Body of pancreas (tissue), 4 donors: ENCODE results near the gene TMA7B. TPM values are rescaled to one million over a fixed set of nuclear protein-coding genes. Genes with fewer than 3 reads are reported as not detected.

Experiments
- ATAC-seq: fragments of 150-250 bp; one replicate; pipeline ENCODE4 v1.9.1; 2016
- DNase-seq, 4 donors: peaks; one replicate each; pipeline ENCODE4 v3.0.0-alpha.2; 2019
- H3K27ac ChIP-seq, 4 donors: fragments of 200-600 bp; sonication (generic); 1 replicate in 3 of 4; 2 replicates in 1 of 4; pipeline versions ENCODE4 v1.5.1 to v1.6.1; 2016 to 2019; ENCODE audit warnings: mild to moderate bottlenecking in 1 of 4, mixed read lengths in 1 of 4, moderate library complexity in 1 of 4
- H3K27me3 ChIP-seq, 2 donors: fragments of 200-600 bp; sonication (generic); one replicate each; pipeline ENCODE4 v1.6.0; 2016; ENCODE audit warnings: mild to moderate bottlenecking in 1 of 2
- H3K36me3 ChIP-seq, 2 donors: fragments of 200-600 bp; sonication (generic); replicated peaks in 1 of 2; 2 replicates each; pipeline ENCODE4 v1.5.1; 2016; ENCODE audit warnings: low read depth in 2 of 2; ENCODE audit not compliant: insufficient read depth in 1 of 2
- H3K4me1 ChIP-seq: fragments of 200-600 bp; sonication (generic); one replicate; pipeline ENCODE4 v1.6.0; 2016
- H3K4me3 ChIP-seq, 2 donors: fragments of 200-600 bp; sonication (generic); 1 replicate in 1 of 2; 2 replicates in 1 of 2; pipeline ENCODE4 v1.5.1; 2016 to 2019
- H3K9me3 ChIP-seq, 3 donors: fragments of 200-600 bp; sonication (generic); 1 replicate in 2 of 3; 2 replicates in 1 of 3; pipeline ENCODE4 v1.5.1; 2016
- POLR2A ChIP-seq, 3 donors: fragments of 450-650 bp; IDR thresholded peaks; one replicate each; pipeline ENCODE4 v1.6.1; 2016; ENCODE audit warnings: antibody characterized with exemption in 3 of 3, mild to moderate bottlenecking in 2 of 3
- WGBS, 2 donors: methylation state at CpG; one replicate each; pipeline ENCODE4 v1.1.5; 2017; 5-methylcytosine and 5-hydroxymethylcytosine counted together
- intact Hi-C: fragments of 100-400 bp; cut with DNase I; formaldehyde crosslinking; loops from one replicate; pipeline ENCODE4 v1.15.1; 2023
- total RNA-seq, 2 donors: library from RNA; depleted of rRNA; stranded (reverse); fragments of >200 nt; gene quantifications; one replicate each; pipeline ENCODE4 v1.1.0, GENCODE V29; 2016
- TF ChIP-seq, protein P1 (sequence below), 7 experiments: fragments of 450-650 bp in 4 of 7; fragments of 200-600 bp in 3 of 7; sonication (generic) in 3 of 7; IDR thresholded peaks; one replicate each; pipeline ENCODE4 v1.5.1; 2016 to 2019; ENCODE audit warnings: antibody characterized with exemption in 7 of 7

The TMA7B gene
- total RNA-seq, 2 donors from 2014 or later, result not detected

DNA sequence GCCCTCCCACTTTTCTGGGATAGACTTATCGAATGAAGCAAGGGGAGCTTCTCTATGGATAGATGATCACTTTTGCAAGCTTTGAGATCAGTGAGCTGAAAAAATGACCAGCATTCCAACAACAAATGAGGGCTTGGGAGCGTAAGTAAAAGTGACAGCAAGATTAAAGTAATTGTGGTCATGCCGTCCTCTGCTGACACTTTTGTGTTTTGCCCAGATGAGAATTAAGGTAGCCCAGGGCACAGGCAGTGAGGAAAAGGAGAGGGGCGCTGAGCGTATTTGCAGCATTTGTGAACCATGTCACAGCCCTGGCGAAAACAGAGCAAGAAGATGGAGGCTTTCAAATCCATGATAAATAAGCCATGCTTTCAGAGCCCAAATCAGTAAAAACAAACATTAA is 24.6 kb upstream of the TMA7B start:
- 41 to 55% methylated on average over 6 of the region's 6 CpGs for WGBS, 2 donors
- no peaks in the 10 kb centered on the region for H3K27me3 ChIP-seq

DNA sequence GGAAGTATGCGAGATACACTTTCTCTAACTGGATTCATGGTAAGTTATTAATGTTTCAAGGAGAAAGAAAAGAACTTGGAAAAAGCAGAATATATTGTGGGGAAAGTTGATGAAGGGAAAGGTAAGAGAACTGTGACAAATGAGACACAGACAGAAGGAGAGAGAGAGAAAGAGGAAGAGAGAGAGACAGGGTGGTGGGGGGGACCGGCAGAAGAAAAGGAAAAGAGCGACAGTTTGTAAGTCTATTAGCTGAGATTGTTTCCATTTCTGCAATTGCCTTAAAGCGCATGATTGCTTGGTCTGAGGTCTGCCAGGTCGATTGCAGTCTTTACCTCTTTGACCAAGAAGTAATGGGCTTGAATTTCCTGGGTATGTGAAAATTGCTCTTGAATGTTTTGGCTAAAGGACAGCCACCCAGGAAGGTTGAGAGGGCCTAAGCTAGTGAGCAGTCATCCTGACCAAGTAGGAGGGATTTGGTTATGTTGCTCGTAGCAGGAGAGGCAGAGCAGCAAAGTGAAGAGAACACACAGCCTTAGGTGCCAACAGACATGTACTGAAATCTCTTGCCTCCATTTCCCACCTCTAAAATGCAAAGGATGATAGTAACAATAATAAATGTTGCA is 23.6 kb upstream of the TMA7B start:
- Histone ChIP-seq H3K4me1 (no peaks in the 10 kb centered on the region), H3K27ac (no peak overlapping the region), H3K4me3 (no peak overlapping the region), H3K9me3 (no peaks in the 10 kb centered on the region), H3K27me3 (no peaks in the 10 kb centered on the region), H3K36me3 (no peaks in the 10 kb centered on the region)
- intact Hi-C loops, result no loop called here
- TF ChIP-seq, protein P1, sequence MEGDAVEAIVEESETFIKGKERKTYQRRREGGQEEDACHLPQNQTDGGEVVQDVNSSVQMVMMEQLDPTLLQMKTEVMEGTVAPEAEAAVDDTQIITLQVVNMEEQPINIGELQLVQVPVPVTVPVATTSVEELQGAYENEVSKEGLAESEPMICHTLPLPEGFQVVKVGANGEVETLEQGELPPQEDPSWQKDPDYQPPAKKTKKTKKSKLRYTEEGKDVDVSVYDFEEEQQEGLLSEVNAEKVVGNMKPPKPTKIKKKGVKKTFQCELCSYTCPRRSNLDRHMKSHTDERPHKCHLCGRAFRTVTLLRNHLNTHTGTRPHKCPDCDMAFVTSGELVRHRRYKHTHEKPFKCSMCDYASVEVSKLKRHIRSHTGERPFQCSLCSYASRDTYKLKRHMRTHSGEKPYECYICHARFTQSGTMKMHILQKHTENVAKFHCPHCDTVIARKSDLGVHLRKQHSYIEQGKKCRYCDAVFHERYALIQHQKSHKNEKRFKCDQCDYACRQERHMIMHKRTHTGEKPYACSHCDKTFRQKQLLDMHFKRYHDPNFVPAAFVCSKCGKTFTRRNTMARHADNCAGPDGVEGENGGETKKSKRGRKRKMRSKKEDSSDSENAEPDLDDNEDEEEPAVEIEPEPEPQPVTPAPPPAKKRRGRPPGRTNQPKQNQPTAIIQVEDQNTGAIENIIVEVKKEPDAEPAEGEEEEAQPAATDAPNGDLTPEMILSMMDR (IDR thresholded peaks at IDR 0.05), result no peak
- no peak for TF ChIP-seq POLR2A (IDR thresholded peaks at IDR 0.05)
- 64 to 67% methylated on average over 6 of the region's 6 CpGs for WGBS, 2 donors
- ATAC-seq, result no peak
- no peak for DNase-seq

More for the DNA sequence above, 24.6 kb upstream of the TMA7B start:
- Histone ChIP-seq H3K4me1 (no peaks in the 10 kb centered on the region), H3K27ac (no peak overlapping the region), H3K9me3 (no peaks in the 10 kb centered on the region), H3K4me3 (no peak overlapping the region), H3K36me3 (no peaks in the 10 kb centered on the region)
- DNase-seq (no peak), ATAC-seq (no peak)
- intact Hi-C loops, result no loop called here
- TF ChIP-seq POLR2A (IDR thresholded peaks at IDR 0.05), result no peak
- TF ChIP-seq, protein P1 (IDR thresholded peaks at IDR 0.05), result no peak

DNA sequence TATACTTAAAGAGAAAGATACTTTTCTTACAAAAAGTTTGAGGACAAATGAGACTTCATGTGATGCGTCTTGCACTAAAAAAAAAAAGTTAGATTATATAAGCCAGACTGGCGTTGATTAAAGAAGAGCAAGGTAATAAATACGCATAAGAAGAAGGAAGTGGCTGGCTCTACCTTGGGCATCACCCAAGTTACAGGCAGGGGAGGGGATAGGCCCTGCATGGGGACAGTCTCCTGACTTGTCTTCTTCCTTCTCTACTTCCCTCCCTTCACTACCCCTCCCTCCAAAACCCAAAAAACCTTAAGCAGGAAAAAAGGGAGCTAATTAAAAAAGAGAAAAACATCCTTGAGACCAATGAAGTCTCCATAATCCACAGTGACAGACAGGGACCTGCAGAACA is 22.3 kb upstream of the TMA7B start:
- H3K36me3 ChIP-seq, result no peaks in the 10 kb centered on the region
- no peaks in the 10 kb centered on the region for H3K27me3 ChIP-seq
- WGBS, 2 donors, result 67 to 86% methylated on average over 3 of the region's 3 CpGs
- no peaks in the 10 kb centered on the region for H3K4me1 ChIP-seq
- ATAC-seq (no peak), DNase-seq (no peak)
- intact Hi-C loops, result no loop called here
- H3K9me3 ChIP-seq, result no peaks in the 10 kb centered on the region
- no peak overlapping the region for H3K4me3 ChIP-seq
- TF ChIP-seq, protein P1 (IDR thresholded peaks at IDR 0.05), result no peak
- TF ChIP-seq POLR2A (IDR thresholded peaks at IDR 0.05), result no peak
- H3K27ac ChIP-seq, result no peak overlapping the region

DNA sequence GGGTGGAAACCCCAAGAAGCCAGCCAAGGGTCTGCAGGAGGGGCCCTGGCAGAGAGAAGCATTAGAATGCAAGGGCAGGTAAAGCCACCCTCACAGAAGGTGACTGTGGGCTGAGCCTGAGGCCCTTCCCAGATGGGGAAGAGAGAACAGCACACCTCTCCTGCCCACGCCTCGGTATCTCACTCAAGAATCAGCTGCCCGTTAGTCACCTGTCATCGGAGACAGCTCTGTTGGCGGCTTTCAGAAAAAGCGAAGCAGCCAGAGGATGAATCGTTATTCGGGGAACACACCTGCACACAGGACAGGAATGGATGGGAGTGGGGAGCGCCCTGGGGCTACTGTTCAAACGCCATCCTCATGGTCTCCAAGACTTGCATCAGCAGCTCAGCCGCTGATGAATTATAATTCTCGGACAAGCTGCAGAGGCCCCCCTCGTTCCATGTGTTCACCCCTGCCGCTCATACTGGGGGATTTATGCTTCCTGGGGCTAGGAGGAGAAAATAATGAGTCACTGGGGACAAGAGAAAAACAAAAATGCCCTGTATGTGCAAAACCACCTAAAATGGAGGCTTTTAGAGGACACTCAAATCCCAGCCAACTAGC is 21.6 kb upstream of the TMA7B start:
- Histone ChIP-seq H3K9me3 (no peaks in the 10 kb centered on the region), H3K36me3 (no peaks in the 10 kb centered on the region), H3K4me1 (no peaks in the 10 kb centered on the region), H3K27me3 (no peaks in the 10 kb centered on the region), H3K27ac (no peak overlapping the region), H3K4me3 (no peak overlapping the region)
- intact Hi-C loops, result no loop called here
- ATAC-seq, result no peak
- WGBS, 2 donors, result 78 to 86% methylated on average over 14 of the region's 14 CpGs
- no peak for DNase-seq
- TF ChIP-seq, protein P1 (IDR thresholded peaks at IDR 0.05), result no peak

DNA sequence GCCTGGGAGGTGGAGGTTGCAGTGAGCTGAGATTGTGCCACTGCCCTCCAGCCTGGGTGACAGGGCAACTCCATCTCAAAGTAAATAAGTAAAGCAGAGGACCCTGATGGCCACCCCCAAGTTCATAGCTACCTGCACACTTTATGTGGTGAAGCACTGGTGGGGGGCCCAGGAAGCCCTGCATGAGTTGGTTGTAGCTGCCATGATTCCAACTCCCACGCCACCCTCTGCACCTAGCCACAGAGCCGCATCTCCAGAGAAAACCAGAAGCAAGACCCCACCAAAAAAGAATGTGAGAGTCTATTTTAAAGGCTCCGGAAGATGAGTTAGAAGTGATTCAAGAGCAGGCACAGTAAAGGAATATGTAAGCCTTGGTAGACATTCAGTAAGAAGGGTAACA is 20.4 kb upstream of the TMA7B start:
- DNase-seq (no peak), ATAC-seq (no peak)
- no peaks in the 10 kb centered on the region for H3K27me3 ChIP-seq
- intact Hi-C loops, result no loop called here
- no peaks in the 10 kb centered on the region for H3K36me3 ChIP-seq
- no peak overlapping the region for H3K27ac ChIP-seq
- H3K9me3 ChIP-seq, result no peaks in the 10 kb centered on the region
- no peak for TF ChIP-seq POLR2A (IDR thresholded peaks at IDR 0.05)
- TF ChIP-seq, protein P1 (IDR thresholded peaks at IDR 0.05), result no peak
- H3K4me1 ChIP-seq, result no peaks in the 10 kb centered on the region
- WGBS, 2 donors, result 94 to 98% methylated on average over 3 of the region's 3 CpGs
- H3K4me3 ChIP-seq, result no peak overlapping the region
